Astrocyte of the spinal cord (primary cell): Measurements from ENCODE around the gene KPNA6.
A peak's percentile ranks its signal among the peaks of the same experiment; 100 is the strongest.

Experiments
- DNase-seq: peaks from one replicate; pipeline ENCODE4 v3.0.0; 2011; ENCODE audit warnings: low read depth, low spot score
- H3K4me3 ChIP-seq: 2 replicates; pipeline ENCODE4 v1.5.1; 2011; ENCODE audit warnings: low read depth, mild to moderate bottlenecking, low read length, moderate library complexity
- in situ Hi-C: cut with HindIII; loops from 2 replicates; pipeline ENCODE4 v1.10.0; 2017; ENCODE audit warnings: low sequenced_read_pairs
- TF ChIP-seq, protein P1 (sequence below): IDR thresholded peaks from 2 replicates; pipeline ENCODE4 v1.5.1; 2012; ENCODE audit warnings: low read depth, mild to moderate bottlenecking, low read length, inconsistent platforms

KPNA6 gene

GRCh38 chr1:32179443-32180185, 71.8 kb downstream of the KPNA6 start, which contains the start of gene TXLNA:
Gene TXLNA, plus strand, starts transcription at chr1:32179675. Its CDS starts 671 bp downstream, at chr1:32180346.
- DNase-seq = peak; percentile 94
- TF ChIP-seq, protein P1, sequence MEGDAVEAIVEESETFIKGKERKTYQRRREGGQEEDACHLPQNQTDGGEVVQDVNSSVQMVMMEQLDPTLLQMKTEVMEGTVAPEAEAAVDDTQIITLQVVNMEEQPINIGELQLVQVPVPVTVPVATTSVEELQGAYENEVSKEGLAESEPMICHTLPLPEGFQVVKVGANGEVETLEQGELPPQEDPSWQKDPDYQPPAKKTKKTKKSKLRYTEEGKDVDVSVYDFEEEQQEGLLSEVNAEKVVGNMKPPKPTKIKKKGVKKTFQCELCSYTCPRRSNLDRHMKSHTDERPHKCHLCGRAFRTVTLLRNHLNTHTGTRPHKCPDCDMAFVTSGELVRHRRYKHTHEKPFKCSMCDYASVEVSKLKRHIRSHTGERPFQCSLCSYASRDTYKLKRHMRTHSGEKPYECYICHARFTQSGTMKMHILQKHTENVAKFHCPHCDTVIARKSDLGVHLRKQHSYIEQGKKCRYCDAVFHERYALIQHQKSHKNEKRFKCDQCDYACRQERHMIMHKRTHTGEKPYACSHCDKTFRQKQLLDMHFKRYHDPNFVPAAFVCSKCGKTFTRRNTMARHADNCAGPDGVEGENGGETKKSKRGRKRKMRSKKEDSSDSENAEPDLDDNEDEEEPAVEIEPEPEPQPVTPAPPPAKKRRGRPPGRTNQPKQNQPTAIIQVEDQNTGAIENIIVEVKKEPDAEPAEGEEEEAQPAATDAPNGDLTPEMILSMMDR = no peak
- in situ Hi-C loops = no loop called here
- peak within 1 kb of the TSS; percentile 73 for H3K4me3 ChIP-seq

- TF ChIP-seq, protein P1 = no peak
- H3K4me3 ChIP-seq = peak overlapping the region; percentile 73
- DNase-seq = peak; percentile 25
- in situ Hi-C loops = no loop called here
Observed at GRCh38 chr1:32180186-32181060, 72.6 kb downstream of the KPNA6 start.

- TF ChIP-seq, protein P1 = no peak
- in situ Hi-C loops = no loop called here
- peak overlapping the region; percentile 73 for H3K4me3 ChIP-seq
- DNase-seq = no peak
Observed at GRCh38 chr1:32181065-32181464, 73.2 kb downstream of the KPNA6 start.

DNA sequence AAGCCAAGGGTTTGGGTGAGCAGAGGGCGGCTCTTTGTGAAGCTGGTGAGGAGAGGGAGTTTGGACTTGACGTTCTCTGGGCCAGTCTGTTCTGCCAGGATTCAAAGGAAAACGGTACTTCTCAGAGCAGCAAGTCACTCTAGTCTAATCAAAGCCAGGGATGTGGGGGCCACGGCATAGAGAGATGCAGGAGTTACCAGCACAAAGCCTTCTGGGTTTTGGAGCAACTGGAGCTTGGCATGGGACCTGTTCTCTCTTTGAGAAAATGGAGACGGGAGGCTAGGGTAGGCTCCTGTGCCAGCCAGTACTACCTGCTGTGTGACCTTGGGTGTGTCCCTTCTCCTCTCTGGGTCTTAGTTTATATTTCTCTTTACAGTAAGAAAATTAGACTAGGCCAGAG, 73.7 kb downstream of the KPNA6 start:
- no peak for DNase-seq
- TF ChIP-seq, protein P1 = no peak
- in situ Hi-C loops = no loop called here
- peak overlapping the region; percentile 73 for H3K4me3 ChIP-seq

DNA sequence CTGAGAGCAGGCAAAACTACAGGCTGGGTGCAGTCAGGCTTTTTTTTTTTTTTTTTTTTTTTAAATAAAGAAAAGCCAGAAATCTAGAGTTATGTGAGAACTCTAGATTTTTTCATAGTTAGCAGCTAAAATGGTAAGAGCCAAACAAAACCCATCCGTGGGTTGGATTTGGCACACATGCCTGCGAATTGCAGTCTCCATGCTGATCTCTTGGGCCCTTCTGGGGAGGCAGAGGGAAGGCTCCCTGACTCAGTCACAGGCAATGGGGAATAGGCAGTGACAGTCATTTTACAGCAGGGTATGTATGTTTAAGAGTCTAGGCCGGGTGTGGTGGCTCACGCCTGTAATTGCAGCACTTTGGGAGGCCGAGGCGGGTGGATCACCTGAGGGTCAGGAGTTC, 74.2 kb downstream of the KPNA6 start:
- DNase-seq = no peak
- in situ Hi-C loops = no loop called here
- TF ChIP-seq, protein P1 = no peak
- H3K4me3 ChIP-seq = no peak overlapping the region

GRCh38 chr1:32184650-32185049, 76.8 kb downstream of the KPNA6 start:
- TF ChIP-seq, protein P1 = no peak
- H3K4me3 ChIP-seq = no peak overlapping the region
- in situ Hi-C loops = no loop called here
- DNase-seq = no peak
